Ishikawa (cell line): ENCODE measurements around the gene CA10.

Experiments used
- CEBPB ChIP-seq: IDR thresholded peaks from 2 replicates; pipeline ENCODE4 v1.6.1; 2012
- CREB1 ChIP-seq: IDR thresholded peaks from 2 replicates; pipeline ENCODE4 v1.6.1; 2012; ENCODE audit warnings: low read depth
- EGR1 ChIP-seq: IDR thresholded peaks from 2 replicates; pipeline ENCODE4 v1.6.1; 2012
- EP300 ChIP-seq: IDR thresholded peaks from 2 replicates; pipeline ENCODE4 v1.6.1; 2012; ENCODE audit warnings: borderline replicate concordance
- FOXM1 ChIP-seq: IDR thresholded peaks from 2 replicates; pipeline ENCODE4 v1.6.1; 2012; ENCODE audit warnings: low read depth, borderline replicate concordance
- MAX ChIP-seq: IDR thresholded peaks from 2 replicates; pipeline ENCODE4 v1.6.1; 2012
- NFIC ChIP-seq: IDR thresholded peaks from 2 replicates; pipeline ENCODE4 v1.6.1; 2012
- RAD21 ChIP-seq: IDR thresholded peaks from 2 replicates; pipeline ENCODE4 v1.6.1; 2012; ENCODE audit warnings: low read depth
- TAF1 ChIP-seq: IDR thresholded peaks from 2 replicates; pipeline ENCODE4 v1.6.1; 2012; ENCODE audit warnings: low read depth, mild to moderate bottlenecking
- TCF12 ChIP-seq: IDR thresholded peaks from 2 replicates; pipeline ENCODE4 v1.6.1; 2012; ENCODE audit warnings: low read depth
- TEAD4 ChIP-seq: IDR thresholded peaks from 2 replicates; pipeline ENCODE4 v1.6.1; 2012
- YY1 ChIP-seq: IDR thresholded peaks from 2 replicates; pipeline ENCODE4 v1.6.1; 2012; ENCODE audit warnings: low read depth
- ZBTB7A ChIP-seq: IDR thresholded peaks from 2 replicates; pipeline ENCODE4 v1.6.1; 2012; ENCODE audit warnings: low read depth
- TF ChIP-seq, protein P1 (sequence below): IDR thresholded peaks from 2 replicates; pipeline ENCODE4 v1.6.1; 2012; ENCODE audit warnings: low read depth, mild to moderate bottlenecking
- TF ChIP-seq, protein P2 (sequence below): IDR thresholded peaks from 2 replicates; pipeline ENCODE4 v1.6.1; 2012

CA10 gene

GRCh38 chr17:51901242-51901641 is 257.3 kb downstream of the CA10 start:
- TF ChIP-seq, protein P1, sequence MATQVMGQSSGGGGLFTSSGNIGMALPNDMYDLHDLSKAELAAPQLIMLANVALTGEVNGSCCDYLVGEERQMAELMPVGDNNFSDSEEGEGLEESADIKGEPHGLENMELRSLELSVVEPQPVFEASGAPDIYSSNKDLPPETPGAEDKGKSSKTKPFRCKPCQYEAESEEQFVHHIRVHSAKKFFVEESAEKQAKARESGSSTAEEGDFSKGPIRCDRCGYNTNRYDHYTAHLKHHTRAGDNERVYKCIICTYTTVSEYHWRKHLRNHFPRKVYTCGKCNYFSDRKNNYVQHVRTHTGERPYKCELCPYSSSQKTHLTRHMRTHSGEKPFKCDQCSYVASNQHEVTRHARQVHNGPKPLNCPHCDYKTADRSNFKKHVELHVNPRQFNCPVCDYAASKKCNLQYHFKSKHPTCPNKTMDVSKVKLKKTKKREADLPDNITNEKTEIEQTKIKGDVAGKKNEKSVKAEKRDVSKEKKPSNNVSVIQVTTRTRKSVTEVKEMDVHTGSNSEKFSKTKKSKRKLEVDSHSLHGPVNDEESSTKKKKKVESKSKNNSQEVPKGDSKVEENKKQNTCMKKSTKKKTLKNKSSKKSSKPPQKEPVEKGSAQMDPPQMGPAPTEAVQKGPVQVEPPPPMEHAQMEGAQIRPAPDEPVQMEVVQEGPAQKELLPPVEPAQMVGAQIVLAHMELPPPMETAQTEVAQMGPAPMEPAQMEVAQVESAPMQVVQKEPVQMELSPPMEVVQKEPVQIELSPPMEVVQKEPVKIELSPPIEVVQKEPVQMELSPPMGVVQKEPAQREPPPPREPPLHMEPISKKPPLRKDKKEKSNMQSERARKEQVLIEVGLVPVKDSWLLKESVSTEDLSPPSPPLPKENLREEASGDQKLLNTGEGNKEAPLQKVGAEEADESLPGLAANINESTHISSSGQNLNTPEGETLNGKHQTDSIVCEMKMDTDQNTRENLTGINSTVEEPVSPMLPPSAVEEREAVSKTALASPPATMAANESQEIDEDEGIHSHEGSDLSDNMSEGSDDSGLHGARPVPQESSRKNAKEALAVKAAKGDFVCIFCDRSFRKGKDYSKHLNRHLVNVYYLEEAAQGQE, result no peak
- TF ChIP-seq EGR1, result no peak
- TF ChIP-seq ZBTB7A, result no peak
- TF ChIP-seq TEAD4, result no peak
- no peak for TF ChIP-seq CEBPB
- no peak for TF ChIP-seq TAF1
- TF ChIP-seq FOXM1, result no peak

DNA sequence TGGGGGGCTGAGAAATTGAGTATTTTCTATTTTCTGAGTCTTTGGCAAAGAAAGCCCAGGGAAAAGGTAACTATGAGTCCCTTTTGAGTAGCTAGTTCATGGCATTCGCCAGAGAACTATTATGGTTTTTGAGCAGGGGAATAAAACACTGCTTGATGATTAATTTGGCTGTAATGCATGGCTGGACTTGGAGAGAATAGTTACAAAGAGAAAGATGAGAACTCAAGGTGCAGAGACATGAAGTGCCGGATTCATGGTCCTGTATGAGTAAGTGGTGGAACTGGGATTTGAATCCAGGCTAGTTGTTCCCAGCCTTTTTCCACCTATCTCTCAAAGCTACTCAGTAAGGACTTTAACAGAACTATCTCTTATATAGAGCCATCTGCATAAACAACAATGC is 266.6 kb downstream of the CA10 start:
- TF ChIP-seq EP300 (no peak), EGR1 (no peak), MAX (no peak), ZBTB7A (no peak)

- TF ChIP-seq RAD21, result no peak
- no peak for TF ChIP-seq MAX
- no peak for TF ChIP-seq TCF12
- TF ChIP-seq, protein P1, result no peak
- TF ChIP-seq TEAD4, result no peak
- no peak for TF ChIP-seq NFIC
- no peak for TF ChIP-seq EP300
- no peak for TF ChIP-seq CEBPB
- TF ChIP-seq EGR1, result no peak
- TF ChIP-seq ZBTB7A, result no peak
- no peak for TF ChIP-seq CREB1
- TF ChIP-seq TAF1, result no peak
- no peak for TF ChIP-seq YY1
- no peak for TF ChIP-seq FOXM1
- TF ChIP-seq, protein P2, sequence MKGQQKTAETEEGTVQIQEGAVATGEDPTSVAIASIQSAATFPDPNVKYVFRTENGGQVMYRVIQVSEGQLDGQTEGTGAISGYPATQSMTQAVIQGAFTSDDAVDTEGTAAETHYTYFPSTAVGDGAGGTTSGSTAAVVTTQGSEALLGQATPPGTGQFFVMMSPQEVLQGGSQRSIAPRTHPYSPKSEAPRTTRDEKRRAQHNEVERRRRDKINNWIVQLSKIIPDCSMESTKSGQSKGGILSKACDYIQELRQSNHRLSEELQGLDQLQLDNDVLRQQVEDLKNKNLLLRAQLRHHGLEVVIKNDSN, result no peak
Observed at GRCh38 chr17:51890710-51891109, 267.8 kb downstream of the CA10 start.

DNA sequence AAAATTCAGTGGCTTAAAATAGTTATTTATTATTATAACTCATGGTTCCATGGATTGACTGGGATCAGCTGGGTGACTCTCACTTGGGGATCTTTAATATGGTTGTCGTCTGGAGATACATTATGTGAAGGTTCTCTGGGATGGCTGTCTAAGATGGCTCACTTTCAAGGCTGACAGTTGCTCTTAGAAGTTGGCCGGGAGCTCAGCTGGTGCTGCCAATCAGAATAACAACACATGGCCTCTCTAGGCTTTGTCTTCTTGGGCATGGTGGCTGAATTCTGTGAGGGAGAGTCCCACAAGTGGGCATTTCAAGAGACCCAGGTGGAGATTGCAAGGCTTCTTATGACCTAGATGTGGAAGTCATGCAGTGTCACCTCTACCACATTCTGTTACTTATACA is 269.7 kb downstream of the CA10 start:
- TF ChIP-seq TAF1 (no peak), CEBPB (no peak), CREB1 (no peak), EGR1 (no peak), MAX (no peak), EP300 (no peak), TCF12 (no peak), FOXM1 (no peak), ZBTB7A (no peak)
- TF ChIP-seq, protein P1, result no peak
- TF ChIP-seq, protein P2, result no peak

GRCh38 chr17:51876986-51877385 is 281.5 kb downstream of the CA10 start:
- TF ChIP-seq TEAD4 (no peak), EP300 (no peak), ZBTB7A (no peak), CEBPB (no peak), FOXM1 (no peak), TAF1 (no peak), MAX (no peak), TCF12 (no peak), NFIC (no peak), CREB1 (no peak), YY1 (no peak), EGR1 (no peak), RAD21 (no peak)
- TF ChIP-seq, protein P2, result no peak
- TF ChIP-seq, protein P1, result no peak
